AG09319 (cell line): ENCODE measurements around the gene PTPRT.

Experiments used
- DNase-seq: peaks from one replicate; pipeline ENCODE4 v3.0.0-alpha.2; 2010; ENCODE audit warnings: low read depth; ENCODE audit errors: extremely low read depth
- TF ChIP-seq, protein P1 (sequence below): IDR thresholded peaks from 2 replicates; pipeline ENCODE4 v1.5.1; 2011; ENCODE audit warnings: low read depth, mild to moderate bottlenecking, inconsistent platforms, low read length, moderate library complexity

PTPRT gene

DNA sequence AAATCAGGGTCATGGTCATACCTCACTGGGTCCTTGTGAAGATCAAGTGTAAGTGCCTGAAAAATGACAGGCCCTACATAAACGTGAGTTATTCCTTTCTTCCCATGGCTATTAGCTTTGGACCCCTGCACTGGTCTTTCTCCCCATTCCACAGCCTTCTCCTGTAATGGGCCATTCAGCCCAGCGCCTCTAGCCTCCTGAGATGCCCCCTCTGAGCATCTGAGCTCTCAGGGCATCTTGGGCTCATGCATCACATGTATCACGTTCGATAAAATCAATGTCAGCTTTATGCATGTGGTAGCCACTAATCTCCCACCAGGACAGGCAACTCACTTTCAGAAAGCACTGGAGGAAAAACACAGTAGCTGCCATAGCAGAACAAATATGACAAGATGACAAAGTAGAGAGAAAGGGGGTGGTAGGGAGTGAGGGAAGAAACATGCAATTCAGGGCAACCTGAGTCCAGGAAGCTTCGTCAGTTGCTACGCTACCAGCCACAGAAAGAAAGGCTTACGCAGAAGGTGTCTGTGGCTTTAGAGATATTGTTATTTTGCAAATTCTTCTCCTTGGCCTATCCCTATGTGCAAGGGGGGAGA, 498.8 kb downstream of the PTPRT start:
- TF ChIP-seq, protein P1, sequence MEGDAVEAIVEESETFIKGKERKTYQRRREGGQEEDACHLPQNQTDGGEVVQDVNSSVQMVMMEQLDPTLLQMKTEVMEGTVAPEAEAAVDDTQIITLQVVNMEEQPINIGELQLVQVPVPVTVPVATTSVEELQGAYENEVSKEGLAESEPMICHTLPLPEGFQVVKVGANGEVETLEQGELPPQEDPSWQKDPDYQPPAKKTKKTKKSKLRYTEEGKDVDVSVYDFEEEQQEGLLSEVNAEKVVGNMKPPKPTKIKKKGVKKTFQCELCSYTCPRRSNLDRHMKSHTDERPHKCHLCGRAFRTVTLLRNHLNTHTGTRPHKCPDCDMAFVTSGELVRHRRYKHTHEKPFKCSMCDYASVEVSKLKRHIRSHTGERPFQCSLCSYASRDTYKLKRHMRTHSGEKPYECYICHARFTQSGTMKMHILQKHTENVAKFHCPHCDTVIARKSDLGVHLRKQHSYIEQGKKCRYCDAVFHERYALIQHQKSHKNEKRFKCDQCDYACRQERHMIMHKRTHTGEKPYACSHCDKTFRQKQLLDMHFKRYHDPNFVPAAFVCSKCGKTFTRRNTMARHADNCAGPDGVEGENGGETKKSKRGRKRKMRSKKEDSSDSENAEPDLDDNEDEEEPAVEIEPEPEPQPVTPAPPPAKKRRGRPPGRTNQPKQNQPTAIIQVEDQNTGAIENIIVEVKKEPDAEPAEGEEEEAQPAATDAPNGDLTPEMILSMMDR = no peak
- DNase-seq = no peak

DNA sequence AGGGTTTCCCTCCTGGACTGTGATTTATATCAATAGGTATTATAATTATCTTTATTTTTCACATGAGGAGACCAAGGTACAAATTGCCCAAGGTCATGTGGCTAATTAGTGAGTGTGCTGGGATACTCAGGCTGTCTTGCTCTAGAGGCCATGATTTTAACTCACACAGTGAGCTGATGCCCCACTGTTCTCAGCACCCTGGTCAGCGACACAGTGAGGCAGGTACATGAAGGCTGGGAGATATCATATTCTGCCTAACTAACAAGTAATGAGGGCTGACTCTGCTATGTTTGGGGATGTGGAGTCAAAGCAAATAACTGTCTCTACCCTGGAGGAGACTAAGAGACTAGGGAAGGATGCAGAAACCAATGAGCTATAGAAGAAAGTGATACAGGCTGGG, 501.1 kb downstream of the PTPRT start:
- TF ChIP-seq, protein P1 = no peak

DNA sequence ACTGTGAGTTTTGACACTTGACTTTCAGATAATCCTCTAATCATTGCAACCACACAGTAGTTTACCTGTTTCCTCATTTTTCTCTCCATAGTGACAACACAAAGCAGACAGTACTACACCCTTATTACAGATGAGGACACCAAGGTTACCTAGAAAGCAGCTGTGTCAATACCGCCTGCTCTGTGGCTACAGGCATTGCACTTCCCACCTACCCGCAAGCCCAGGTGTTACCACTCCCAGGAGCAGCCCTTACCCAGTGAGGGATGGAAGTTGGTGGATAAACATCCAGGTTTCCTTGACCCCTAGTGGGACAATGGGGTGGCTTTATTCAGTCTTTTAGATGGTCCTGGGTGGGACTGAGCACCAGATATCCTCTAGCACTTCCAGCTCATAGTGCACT, 503.6 kb downstream of the PTPRT start:
- DNase-seq = no peak
- TF ChIP-seq, protein P1 = no peak

More for the DNA sequence above, 501.1 kb downstream of the PTPRT start:
- DNase-seq = no peak

DNA sequence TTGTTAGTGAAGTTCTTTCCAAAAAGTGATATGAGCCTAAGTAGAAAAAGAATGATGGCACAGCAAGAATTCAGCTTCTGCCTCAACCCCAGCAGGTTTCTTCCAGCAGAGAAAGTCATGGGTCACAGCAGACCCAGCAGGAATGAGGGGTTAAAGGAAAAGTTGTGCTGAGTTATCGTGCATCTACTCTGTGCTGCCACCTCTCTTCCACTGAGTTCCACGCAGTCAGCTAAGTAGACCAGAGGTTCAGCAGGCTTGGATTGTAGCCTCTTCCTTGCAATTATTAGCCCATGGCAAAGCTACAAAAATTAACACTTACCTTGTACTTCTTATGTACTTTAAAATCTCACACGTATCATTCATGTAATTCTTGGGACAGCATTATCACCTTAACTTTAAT, 510.8 kb downstream of the PTPRT start:
- no peak for DNase-seq
- TF ChIP-seq, protein P1 = no peak

DNA sequence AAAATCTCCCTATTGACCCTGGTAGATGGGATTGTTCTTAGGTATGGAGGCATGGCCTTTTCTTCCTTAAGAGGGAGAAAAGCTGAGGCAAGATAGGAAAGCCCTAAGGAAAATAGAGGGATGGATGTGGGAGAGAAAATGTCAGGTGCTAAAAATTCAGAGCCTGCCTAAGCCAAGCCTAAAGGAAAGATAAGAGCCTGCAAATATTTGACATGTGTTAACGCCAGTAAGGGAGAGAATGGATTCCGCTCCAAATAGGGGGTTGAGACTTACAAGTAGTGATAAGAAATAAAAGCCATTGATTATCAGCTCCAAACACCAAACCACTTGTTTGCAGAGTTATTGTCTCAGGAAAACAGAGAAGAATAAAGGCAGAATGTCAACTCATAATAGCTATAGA, 533.6 kb downstream of the PTPRT start:
- TF ChIP-seq, protein P1 = no peak
- DNase-seq = no peak

DNA sequence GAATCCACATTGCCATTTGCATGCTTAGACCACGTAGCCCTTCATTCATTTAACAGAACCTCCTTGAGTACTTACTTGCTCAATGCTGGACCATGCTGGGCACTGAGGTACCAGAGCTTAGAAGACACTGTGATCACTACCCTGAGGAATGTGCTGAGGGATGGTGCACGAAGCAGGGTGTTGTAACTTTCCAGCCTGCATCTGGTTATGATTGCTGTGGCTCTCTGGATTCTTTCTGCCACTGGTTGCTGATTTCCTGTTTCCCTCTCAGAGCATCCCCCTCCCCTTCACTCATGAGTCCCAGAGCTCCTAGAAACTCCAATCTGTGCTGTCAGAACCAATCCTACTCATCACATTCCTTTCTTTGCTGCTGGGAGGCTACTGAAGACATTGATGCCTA, 537.4 kb downstream of the PTPRT start:
- DNase-seq = no peak
- TF ChIP-seq, protein P1 = no peak

DNA sequence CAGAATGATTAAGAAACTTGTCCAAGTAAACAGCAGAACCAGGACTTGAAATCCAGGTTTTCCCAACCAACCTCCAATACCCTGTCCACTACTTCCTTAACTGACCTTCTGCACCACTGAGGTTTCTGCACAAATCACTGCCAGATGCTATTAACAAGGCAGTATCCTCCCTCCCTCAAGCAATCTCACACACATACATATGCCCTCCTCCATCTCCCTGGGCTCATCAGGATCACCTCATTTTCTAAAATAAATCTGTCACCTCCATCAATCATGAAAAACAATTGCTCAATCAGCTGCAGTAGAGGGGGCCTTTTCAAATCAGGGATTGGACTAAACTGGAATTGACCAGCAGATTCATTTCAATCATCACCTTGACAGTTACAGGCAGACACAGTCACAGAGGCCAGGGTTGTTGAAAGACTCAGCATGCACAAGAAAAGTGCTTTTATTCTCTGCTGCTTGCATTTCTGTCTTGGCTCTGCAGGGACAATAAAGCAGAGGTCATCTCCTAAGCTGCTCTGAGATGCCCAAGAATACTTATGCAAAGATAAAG, 539.4 kb downstream of the PTPRT start:
- TF ChIP-seq, protein P1 = no peak
- DNase-seq = no peak
